K562 (cell line): ENCODE measurements around the gene GPN1. TPM values are rescaled to one million over a fixed set of nuclear protein-coding genes. Genes with fewer than 3 reads are reported as not detected.

Experiments
- AFF1 ChIP-seq, 2 experiments: fragments of 450-650 bp; IDR thresholded peaks; 2 replicates each; pipeline ENCODE4 v1.6.1; 2018; ENCODE audit warnings: mild to moderate bottlenecking in 2 of 2, low read depth in 1 of 2; ENCODE audit not compliant: partially characterized antibody in 2 of 2
- ATF6 ChIP-seq: sonication (generic); formaldehyde crosslinking; IDR thresholded peaks from 2 replicates; pipeline ENCODE4 v1.4.0; 2020; ENCODE audit warnings: mild to moderate bottlenecking, missing genetic modification reagents
- C11orf30 ChIP-seq: fragments of 450-650 bp; IDR thresholded peaks from 2 replicates; pipeline ENCODE4 v1.6.1; 2016; ENCODE audit warnings: low read depth, mild to moderate bottlenecking
- CEBPB ChIP-seq: fragments of 450-650 bp; IDR thresholded peaks from 2 replicates; pipeline ENCODE4 v1.6.1; 2016; ENCODE audit warnings: missing genetic modification characterization, missing compliant biosample characterization
- GTF2B ChIP-seq: IDR thresholded peaks from 2 replicates; pipeline ENCODE4 v1.6.1; 2011; ENCODE audit not compliant: insufficient read length; ENCODE audit errors: extremely low read depth
- GTF2E2 ChIP-seq: fragments of 200-800 bp; sonication (Bioruptor generic); IDR thresholded peaks from 2 replicates; pipeline ENCODE4 v1.6.1; 2016; ENCODE audit warnings: missing genetic modification characterization, missing compliant biosample characterization
- HDAC2 ChIP-seq: fragments of 450-650 bp; IDR thresholded peaks from 2 replicates; pipeline ENCODE4 v1.6.1; 2016; ENCODE audit warnings: mild to moderate bottlenecking
- HOMEZ ChIP-seq: fragments of 250-450 bp; sonication (Bioruptor Pico); IDR thresholded peaks from 2 replicates; pipeline ENCODE4 v1.4.0; 2020; ENCODE audit warnings: mild to moderate bottlenecking, moderate library complexity
- KHSRP ChIP-seq: fragments of 450-650 bp; IDR thresholded peaks from 2 replicates; pipeline ENCODE4 v1.6.1; 2017
- MED1 ChIP-seq: sonication (generic); formaldehyde crosslinking; IDR thresholded peaks from 2 replicates; pipeline ENCODE4 v1.8.1; 2023; ENCODE audit warnings: missing genetic modification reagents, borderline replicate concordance
- NCOA4 ChIP-seq: fragments of 450-650 bp; IDR thresholded peaks from 2 replicates; pipeline ENCODE4 v1.6.1; 2018; ENCODE audit warnings: mild to moderate bottlenecking; ENCODE audit not compliant: partially characterized antibody
- NFYB ChIP-seq: IDR thresholded peaks from 2 replicates; pipeline ENCODE4 v1.6.1; 2011; ENCODE audit warnings: mild to moderate bottlenecking, moderate library complexity; ENCODE audit not compliant: insufficient read length; ENCODE audit errors: extremely low read depth
- NR2C1 ChIP-seq, 2 experiments: fragments of 450-650 bp; IDR thresholded peaks; 2 replicates each; pipeline ENCODE4 v1.6.1; 2017; ENCODE audit warnings: mild to moderate bottlenecking in 2 of 2, antibody characterized with exemption in 1 of 2, inconsistent platforms in 1 of 2, missing compliant biosample characterization in 1 of 2, missing genetic modification characterization in 1 of 2
- PREB ChIP-seq: sonication (generic); formaldehyde crosslinking; IDR thresholded peaks from 2 replicates; pipeline ENCODE4 v1.8.1; 2023; ENCODE audit warnings: mild to moderate bottlenecking, missing genetic modification reagents
- SRF ChIP-seq, 2 experiments: fragments of 250-450, 450-650 bp in 1 of 2; sonication (Bioruptor Pico) in 1 of 2; sonication (generic) in 1 of 2; formaldehyde crosslinking; IDR thresholded peaks; 2 replicates each; pipeline versions ENCODE4 v1.5.0 to v1.5.1; 2020 to 2022; ENCODE audit warnings: mild to moderate bottlenecking in 1 of 2, missing genetic modification reagents in 1 of 2
- ZNF584 ChIP-seq: fragments of 200-800 bp; sonication (Bioruptor generic); IDR thresholded peaks from 2 replicates; pipeline ENCODE4 v1.6.1; 2016; ENCODE audit warnings: low read depth, mild to moderate bottlenecking, missing genetic modification characterization, missing compliant biosample characterization
- polyA plus RNA-seq, 8 experiments: library from polyadenylated mRNA; depleted of rRNA in 4 of 8; stranded (reverse) in 5 of 8; unstranded in 3 of 8; fragments of >200 nt; fragmentation: Nextera tagmentation in 2 of 8; fragmentation: Illumina TruSeq in 1 of 8; extraction: Ambion mirVana in 2 of 8; extraction: Trizol in 1 of 8; gene quantifications; 2 replicates each; pipeline versions ENCODE4 v1.2.1 to v1.2.3, GENCODE V29; 2011 to 2014; ENCODE audit warnings: inconsistent platforms in 1 of 8, missing spikeins in 1 of 8
- total RNA-seq, 7 experiments: library from RNA; depleted of rRNA in 6 of 7; stranded (reverse); fragments of >200 nt in 6 of 7; fragmentation: Illumina TruSeq in 2 of 7; extraction: Trizol in 2 of 7; gene quantifications; 2 replicates each; pipeline versions ENCODE4 v1.2.1 to v1.2.3, GENCODE V29; 2011 to 2021; ENCODE audit warnings: low replicate concordance in 1 of 7

The GPN1 gene
- total and polyA plus RNA-seq, 9 of the 15 experiments (the other 6 are each of a cell fraction or from before 2014, with no cell fraction given): 23.4 to 171 (median 48.2) TPM

- TF ChIP-seq AFF1 (IDR thresholded peaks at IDR 0.05; ENCODE audit: low read depth in 1 of 2, partially characterized antibody in 2 of 2) (peak in 1 of 2 experiments; percentile 55), HDAC2 (0 out of 2 replicates have a peak, but pooled peaks have one; percentile 15), SRF (CRISPR knock-in tag; IDR thresholded peaks at IDR 0.05) (peak in 1 of 2 experiments; percentile 71; a peak in 1 of 4 replicates), NR2C1 (IDR thresholded peaks at IDR 0.05) (peak; percentile 82), NR2C1 (tag; IDR thresholded peaks at IDR 0.05) (no peak), ZNF584 (peak; percentile 56; the same call in 1 of the 2 replicates), PREB (CRISPR knock-in tag) (no peak), C11orf30 (peak; percentile 24; the same call in 1 of the 2 replicates), NFYB (peak; percentile 74), HOMEZ (CRISPR knock-in tag) (no peak), CEBPB (tag) (peak; percentile 64), ATF6 (CRISPR knock-in tag) (no peak), GTF2E2 (tag) (peak; percentile 92; the same call in 1 of the 2 replicates), NCOA4 (no peak), GTF2B (peak; percentile 67), KHSRP (no peak), MED1 (CRISPR knock-in tag) (no peak)
These were observed 46.0 kb upstream of the GPN1 start, which contains the start of gene ZNF512 (continued) for GRCh38 chr2:27582695-27583389.
